Measurements from ENCODE around the gene MRPL23.

DNA sequence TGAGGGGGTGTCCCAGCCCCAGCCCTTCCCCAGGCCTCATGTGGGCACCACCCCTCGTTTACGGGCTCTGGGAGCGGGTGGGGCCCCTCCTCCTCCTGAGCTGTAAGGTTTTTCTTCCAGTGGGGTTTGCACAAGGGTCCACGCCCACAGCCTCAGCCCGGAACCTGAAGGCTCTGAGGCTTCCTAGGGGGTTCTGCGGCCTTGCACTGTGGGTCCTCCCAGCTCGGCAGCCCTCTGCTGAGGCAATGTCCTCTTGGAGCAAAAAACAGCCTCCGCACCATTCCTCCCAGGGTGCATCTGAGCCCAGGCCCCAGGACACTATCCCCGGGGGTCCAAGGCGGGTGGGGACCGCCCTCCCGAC, 36.4 kb downstream of the MRPL23 start:
- TF ChIP-seq YY1 (IDR thresholded peaks at IDR 0.05) (no peak), TAF1 (conservative IDR thresholded peaks at IDR 0.05) (no peak), SP1 (IDR thresholded peaks at IDR 0.05) (no peak), RAD21 (IDR thresholded peaks at IDR 0.05) (no peak)
- TF ChIP-seq, protein P1, sequence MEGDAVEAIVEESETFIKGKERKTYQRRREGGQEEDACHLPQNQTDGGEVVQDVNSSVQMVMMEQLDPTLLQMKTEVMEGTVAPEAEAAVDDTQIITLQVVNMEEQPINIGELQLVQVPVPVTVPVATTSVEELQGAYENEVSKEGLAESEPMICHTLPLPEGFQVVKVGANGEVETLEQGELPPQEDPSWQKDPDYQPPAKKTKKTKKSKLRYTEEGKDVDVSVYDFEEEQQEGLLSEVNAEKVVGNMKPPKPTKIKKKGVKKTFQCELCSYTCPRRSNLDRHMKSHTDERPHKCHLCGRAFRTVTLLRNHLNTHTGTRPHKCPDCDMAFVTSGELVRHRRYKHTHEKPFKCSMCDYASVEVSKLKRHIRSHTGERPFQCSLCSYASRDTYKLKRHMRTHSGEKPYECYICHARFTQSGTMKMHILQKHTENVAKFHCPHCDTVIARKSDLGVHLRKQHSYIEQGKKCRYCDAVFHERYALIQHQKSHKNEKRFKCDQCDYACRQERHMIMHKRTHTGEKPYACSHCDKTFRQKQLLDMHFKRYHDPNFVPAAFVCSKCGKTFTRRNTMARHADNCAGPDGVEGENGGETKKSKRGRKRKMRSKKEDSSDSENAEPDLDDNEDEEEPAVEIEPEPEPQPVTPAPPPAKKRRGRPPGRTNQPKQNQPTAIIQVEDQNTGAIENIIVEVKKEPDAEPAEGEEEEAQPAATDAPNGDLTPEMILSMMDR (IDR thresholded peaks at IDR 0.05; ENCODE audit: low read depth, low read length, missing input control): no peak
- TF ChIP-seq, protein P2, sequence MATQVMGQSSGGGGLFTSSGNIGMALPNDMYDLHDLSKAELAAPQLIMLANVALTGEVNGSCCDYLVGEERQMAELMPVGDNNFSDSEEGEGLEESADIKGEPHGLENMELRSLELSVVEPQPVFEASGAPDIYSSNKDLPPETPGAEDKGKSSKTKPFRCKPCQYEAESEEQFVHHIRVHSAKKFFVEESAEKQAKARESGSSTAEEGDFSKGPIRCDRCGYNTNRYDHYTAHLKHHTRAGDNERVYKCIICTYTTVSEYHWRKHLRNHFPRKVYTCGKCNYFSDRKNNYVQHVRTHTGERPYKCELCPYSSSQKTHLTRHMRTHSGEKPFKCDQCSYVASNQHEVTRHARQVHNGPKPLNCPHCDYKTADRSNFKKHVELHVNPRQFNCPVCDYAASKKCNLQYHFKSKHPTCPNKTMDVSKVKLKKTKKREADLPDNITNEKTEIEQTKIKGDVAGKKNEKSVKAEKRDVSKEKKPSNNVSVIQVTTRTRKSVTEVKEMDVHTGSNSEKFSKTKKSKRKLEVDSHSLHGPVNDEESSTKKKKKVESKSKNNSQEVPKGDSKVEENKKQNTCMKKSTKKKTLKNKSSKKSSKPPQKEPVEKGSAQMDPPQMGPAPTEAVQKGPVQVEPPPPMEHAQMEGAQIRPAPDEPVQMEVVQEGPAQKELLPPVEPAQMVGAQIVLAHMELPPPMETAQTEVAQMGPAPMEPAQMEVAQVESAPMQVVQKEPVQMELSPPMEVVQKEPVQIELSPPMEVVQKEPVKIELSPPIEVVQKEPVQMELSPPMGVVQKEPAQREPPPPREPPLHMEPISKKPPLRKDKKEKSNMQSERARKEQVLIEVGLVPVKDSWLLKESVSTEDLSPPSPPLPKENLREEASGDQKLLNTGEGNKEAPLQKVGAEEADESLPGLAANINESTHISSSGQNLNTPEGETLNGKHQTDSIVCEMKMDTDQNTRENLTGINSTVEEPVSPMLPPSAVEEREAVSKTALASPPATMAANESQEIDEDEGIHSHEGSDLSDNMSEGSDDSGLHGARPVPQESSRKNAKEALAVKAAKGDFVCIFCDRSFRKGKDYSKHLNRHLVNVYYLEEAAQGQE (IDR thresholded peaks at IDR 0.05): no peak
- TF ChIP-seq, protein P3, sequence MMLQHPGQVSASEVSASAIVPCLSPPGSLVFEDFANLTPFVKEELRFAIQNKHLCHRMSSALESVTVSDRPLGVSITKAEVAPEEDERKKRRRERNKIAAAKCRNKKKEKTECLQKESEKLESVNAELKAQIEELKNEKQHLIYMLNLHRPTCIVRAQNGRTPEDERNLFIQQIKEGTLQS (IDR thresholded peaks at IDR 0.05): no peak

Measured in liver (tissue), 3 donors.